Prostate gland (tissue), 2 donors: ENCODE data around the gene DHX35.

Experiments used
- CTCF ChIP-seq, 4 experiments: fragments of 200-600 bp in 2 of 4; fragments of 450-650 bp in 2 of 4; sonication (generic) in 2 of 4; IDR thresholded peaks; 1 replicate in 3 of 4; 2 replicates in 1 of 4; pipeline ENCODE4 v1.5.1; 2016 to 2019; ENCODE audit warnings: antibody characterized with exemption in 4 of 4, mild to moderate bottlenecking in 2 of 4, moderate library complexity in 2 of 4
- POLR2A ChIP-seq: fragments of 450-650 bp; IDR thresholded peaks from one replicate; pipeline ENCODE4 v1.6.1; 2016; ENCODE audit warnings: antibody characterized with exemption, mild to moderate bottlenecking

- no peak for TF ChIP-seq CTCF (IDR thresholded peaks at IDR 0.05)
- TF ChIP-seq POLR2A, result no peak
These were observed 75.9 kb downstream of the DHX35 start for GRCh38 chr20:39038047-39038446.
